Measurements from ENCODE around the gene ZNF133.

The ZNF133 gene

DNA sequence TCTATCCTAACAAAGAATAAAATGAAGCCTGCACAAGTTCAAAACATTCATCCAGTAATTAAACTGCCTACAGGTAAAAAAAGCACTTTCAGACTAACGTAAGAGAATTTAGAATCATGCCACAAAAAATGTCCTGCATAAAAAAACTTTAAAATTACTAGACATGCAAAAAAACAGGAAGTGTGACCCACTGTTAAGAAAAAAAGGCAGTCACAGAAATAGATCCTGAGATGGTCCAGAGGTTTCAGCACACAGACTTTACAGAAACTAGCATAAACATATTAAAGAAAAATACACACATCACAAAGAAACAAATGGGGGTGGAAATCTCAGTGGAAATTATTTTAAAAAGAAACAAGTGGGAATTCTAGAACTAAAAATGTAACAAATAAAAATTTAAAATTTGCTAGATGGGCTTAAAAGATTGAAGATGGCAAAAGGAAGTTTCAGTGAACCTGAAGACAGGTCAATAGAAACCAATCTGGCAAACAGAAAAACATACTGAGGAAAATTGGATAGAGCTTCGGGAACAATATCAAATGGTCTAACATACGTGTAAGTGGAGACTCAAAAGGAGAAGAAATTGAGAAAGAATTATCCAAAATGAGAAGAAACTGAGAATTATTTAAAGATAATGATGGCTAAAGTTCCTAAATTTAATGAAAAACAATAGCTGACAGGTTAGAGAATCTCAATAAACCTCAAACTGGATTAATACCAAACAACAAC lies 3.4 kb upstream of the ZNF133 start:
- TF ChIP-seq, protein P1, sequence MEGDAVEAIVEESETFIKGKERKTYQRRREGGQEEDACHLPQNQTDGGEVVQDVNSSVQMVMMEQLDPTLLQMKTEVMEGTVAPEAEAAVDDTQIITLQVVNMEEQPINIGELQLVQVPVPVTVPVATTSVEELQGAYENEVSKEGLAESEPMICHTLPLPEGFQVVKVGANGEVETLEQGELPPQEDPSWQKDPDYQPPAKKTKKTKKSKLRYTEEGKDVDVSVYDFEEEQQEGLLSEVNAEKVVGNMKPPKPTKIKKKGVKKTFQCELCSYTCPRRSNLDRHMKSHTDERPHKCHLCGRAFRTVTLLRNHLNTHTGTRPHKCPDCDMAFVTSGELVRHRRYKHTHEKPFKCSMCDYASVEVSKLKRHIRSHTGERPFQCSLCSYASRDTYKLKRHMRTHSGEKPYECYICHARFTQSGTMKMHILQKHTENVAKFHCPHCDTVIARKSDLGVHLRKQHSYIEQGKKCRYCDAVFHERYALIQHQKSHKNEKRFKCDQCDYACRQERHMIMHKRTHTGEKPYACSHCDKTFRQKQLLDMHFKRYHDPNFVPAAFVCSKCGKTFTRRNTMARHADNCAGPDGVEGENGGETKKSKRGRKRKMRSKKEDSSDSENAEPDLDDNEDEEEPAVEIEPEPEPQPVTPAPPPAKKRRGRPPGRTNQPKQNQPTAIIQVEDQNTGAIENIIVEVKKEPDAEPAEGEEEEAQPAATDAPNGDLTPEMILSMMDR (IDR thresholded peaks at IDR 0.05; ENCODE audit: borderline replicate concordance, insufficient read depth, low read depth, low read length), result no peak
- H3K4me3 ChIP-seq (ENCODE audit: low read depth, low read length), result no peak overlapping the region

DNA sequence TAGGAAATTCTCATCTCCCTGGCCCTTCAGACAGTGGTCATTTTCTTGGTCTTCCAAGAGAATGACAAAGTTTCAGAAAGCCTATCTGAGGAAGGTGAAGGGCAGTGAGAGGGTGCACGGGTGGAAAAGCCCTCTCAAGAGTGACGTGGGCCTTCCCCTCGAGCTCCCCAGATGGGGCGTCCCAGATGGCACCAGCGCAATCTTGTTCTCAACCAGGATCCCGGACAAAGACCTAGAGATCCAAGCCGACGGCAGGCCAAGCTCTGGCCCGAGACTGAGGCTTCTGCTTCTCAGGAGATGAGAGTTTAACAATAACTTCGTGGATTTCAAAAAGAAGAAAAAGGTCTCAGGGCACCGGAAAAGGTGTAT lies 797 bp upstream of the ZNF133 start:
- TF ChIP-seq, protein P1 (IDR thresholded peaks at IDR 0.05; ENCODE audit: borderline replicate concordance, insufficient read depth, low read depth, low read length), result no peak
- H3K4me3 ChIP-seq (ENCODE audit: low read depth, low read length), result peak overlapping the region; percentile 63

DNA sequence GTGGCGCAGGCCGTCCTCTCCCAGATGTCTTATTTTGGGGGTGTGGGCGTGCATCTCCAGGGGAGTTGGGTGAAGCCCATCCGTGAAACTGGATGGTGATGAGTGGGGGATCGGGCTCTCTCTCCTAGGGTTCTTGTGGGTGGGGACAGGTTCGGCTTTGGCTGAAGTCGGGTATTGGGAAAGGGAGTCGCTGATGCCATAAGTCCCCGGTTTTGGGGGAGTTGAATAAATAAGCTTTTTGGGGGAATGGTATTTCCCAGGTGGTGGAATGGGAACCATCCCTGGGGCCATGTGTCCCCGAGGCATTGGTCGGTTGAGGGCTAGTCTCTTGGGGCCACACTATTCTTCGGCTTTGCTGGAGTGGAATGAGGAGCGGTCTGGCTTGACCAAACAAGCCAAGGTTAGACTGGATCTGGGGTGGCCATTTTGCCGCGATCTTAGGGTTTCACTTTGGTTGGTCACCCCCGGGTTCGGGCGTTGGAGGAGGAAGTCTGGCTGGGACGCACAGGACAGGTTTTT lies 481 bp downstream of the ZNF133 start:
- TF ChIP-seq, protein P1 (IDR thresholded peaks at IDR 0.05; ENCODE audit: borderline replicate concordance, insufficient read depth, low read depth, low read length), result no peak
- H3K4me3 ChIP-seq (ENCODE audit: low read depth, low read length), result peak overlapping the region; percentile 63

DNA sequence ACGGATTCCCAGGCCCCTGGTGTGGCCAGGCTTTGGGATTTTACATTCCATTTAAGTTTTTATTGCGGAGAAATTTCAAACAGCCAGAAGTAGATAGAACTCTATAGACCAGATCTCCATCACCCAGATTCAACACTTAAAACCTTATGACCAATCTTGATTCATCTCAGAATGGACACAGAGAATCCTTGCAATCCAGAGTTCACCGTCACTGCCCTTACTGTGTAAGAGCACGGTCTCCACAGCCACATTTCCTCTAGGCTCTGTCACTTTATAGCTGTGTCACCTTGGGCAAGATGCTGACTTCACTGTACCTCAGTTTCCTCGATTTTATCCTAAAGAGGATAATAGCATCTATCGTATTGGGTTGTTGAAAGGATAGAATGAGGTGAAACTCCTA lies 979 bp downstream of the ZNF133 start:
- H3K4me3 ChIP-seq (ENCODE audit: low read depth, low read length), result no peak overlapping the region
- TF ChIP-seq, protein P1 (IDR thresholded peaks at IDR 0.05; ENCODE audit: borderline replicate concordance, insufficient read depth, low read depth, low read length), result no peak

DNA sequence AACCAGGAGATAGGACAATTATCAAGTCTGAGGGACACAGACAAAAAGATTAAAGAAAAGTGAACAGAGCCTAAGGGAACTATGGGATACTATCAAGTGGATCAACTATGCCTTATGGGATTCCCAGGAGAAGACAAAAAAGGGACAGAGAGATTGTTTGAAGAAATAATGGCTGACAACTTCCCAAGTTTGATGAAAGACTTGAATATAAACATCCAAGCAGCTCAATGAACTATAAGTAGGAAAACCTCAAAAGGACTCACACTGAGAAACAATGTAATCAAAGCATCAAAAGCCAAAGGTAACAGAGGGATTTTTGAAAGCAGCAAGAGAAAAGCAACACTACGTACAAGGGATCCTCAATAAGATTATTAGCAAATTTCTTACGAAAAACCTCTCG lies 11.0 kb downstream of the ZNF133 start:
- TF ChIP-seq, protein P1 (IDR thresholded peaks at IDR 0.05; ENCODE audit: borderline replicate concordance, insufficient read depth, low read depth, low read length), result no peak
- H3K4me3 ChIP-seq (ENCODE audit: low read depth, low read length), result no peak overlapping the region

DNA sequence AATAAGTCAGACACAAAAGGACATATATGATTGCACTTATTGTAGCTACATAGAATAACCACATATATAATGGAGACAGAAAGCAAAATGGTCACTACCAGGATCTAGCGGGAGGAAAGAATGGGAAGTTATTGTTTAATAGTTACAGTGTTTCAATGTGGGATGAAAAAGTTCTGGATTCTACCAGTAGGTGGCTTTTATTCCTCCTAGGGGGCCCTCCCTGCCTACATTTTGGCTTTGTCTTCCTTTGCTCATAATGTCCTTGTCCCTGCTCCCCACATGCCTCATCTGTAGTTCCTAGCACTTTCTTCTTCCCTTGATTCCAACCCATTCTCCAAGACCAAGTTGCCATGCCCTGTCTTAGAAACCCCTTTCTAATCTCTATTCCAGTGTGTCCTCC lies 16.3 kb downstream of the ZNF133 start:
- no peak overlapping the region for H3K4me3 ChIP-seq (ENCODE audit: low read depth, low read length)
- TF ChIP-seq, protein P1 (IDR thresholded peaks at IDR 0.05; ENCODE audit: borderline replicate concordance, insufficient read depth, low read depth, low read length), result peak; percentile 21; the same call in 1 of the 2 replicates

DNA sequence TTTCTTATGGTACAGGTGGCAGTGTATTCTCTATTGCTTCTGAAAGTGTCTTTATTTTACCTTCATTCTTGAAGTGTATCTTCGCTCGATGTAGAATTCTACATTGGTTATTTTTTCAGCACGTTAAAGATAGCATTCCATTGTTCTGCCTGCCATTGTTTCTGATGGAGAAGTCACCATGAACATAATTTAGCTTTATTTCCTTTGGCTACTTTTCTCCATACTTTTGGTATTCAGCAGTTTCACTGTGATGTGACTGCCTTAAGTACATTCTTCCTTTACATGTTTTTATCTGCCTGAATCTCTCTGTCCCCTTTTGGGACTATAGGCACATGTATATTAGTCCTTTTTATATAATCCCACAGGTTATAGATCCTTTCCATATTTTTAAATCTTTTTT lies 19.0 kb downstream of the ZNF133 start:
- H3K4me3 ChIP-seq (ENCODE audit: low read depth, low read length), result no peak overlapping the region

More for the DNA sequence above, 19.0 kb downstream of the ZNF133 start:
- TF ChIP-seq, protein P1 (IDR thresholded peaks at IDR 0.05; ENCODE audit: borderline replicate concordance, insufficient read depth, low read depth, low read length), result no peak

All from GM12875 (cell line).